ENCODE data around the gene ZFYVE28.

DNA sequence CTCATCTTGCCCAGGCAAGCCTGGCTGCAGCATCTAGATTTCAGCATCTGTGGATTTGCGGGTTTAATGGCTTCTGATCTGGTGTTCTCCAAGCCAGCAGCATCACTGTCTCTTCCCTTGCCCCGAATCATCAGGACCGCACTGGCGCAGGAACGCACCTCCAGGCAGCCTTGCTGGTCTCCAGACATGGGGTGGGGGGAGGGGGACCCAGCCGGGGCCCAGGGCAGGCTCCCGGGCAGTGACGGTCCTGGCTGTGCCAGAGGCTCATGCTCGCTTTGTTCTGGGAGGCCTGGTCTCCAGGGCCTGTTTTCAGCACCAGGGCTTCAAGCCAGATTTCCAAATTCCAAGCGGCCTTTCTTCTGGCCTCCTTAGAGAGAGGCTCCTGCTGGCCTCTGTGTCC lies 5.2 kb upstream of the ZFYVE28 start:
- TF ChIP-seq, protein P1, sequence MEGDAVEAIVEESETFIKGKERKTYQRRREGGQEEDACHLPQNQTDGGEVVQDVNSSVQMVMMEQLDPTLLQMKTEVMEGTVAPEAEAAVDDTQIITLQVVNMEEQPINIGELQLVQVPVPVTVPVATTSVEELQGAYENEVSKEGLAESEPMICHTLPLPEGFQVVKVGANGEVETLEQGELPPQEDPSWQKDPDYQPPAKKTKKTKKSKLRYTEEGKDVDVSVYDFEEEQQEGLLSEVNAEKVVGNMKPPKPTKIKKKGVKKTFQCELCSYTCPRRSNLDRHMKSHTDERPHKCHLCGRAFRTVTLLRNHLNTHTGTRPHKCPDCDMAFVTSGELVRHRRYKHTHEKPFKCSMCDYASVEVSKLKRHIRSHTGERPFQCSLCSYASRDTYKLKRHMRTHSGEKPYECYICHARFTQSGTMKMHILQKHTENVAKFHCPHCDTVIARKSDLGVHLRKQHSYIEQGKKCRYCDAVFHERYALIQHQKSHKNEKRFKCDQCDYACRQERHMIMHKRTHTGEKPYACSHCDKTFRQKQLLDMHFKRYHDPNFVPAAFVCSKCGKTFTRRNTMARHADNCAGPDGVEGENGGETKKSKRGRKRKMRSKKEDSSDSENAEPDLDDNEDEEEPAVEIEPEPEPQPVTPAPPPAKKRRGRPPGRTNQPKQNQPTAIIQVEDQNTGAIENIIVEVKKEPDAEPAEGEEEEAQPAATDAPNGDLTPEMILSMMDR (IDR thresholded peaks at IDR 0.05; ENCODE audit: insufficient read depth, low read length, poor library complexity, severe bottlenecking): no peak
- no peak for TF ChIP-seq EZH2phosphoT487 (conservative IDR thresholded peaks at IDR 0.05; ENCODE audit: low read length)

Data from SU-DHL-6 (cell line).